ENCODE data around the gene HIP1.
"Not testable (repeated sequence)": the region's sequence is repeated elsewhere in the genome, so short reads cannot be mapped to it uniquely, and the experiment has no call there.

The HIP1 gene

GRCh38 chr7:75567948-75568595, 170.7 kb downstream of the HIP1 start:
- no peak for DNase-seq

- DNase-seq: peak; percentile 3
These were observed 173.5 kb downstream of the HIP1 start for GRCh38 chr7:75565132-75565837.

GRCh38 chr7:75563171-75563570, 175.6 kb downstream of the HIP1 start:
- DNase-seq: no peak

- no peak for DNase-seq
These were observed 178.8 kb downstream of the HIP1 start for GRCh38 chr7:75559976-75560365.

- no peak for DNase-seq
These were observed 179.3 kb downstream of the HIP1 start for GRCh38 chr7:75559355-75559975.

- DNase-seq: not testable (repeated sequence)
These were observed 181.9 kb downstream of the HIP1 start for GRCh38 chr7:75556835-75557234.

GRCh38 chr7:75555736-75556135, 183.0 kb downstream of the HIP1 start:
- no peak for DNase-seq

GRCh38 chr7:75546237-75547015, 192.3 kb downstream of the HIP1 start:
- DNase-seq: no peak

GRCh38 chr7:75537731-75538130, 201.0 kb downstream of the HIP1 start:
- DNase-seq: no peak

- DNase-seq: no peak
These were observed 201.7 kb downstream of the HIP1 start for GRCh38 chr7:75536940-75537538.

GRCh38 chr7:75536491-75536890, 202.2 kb downstream of the HIP1 start:
- no peak for DNase-seq

- peak; percentile 62 for DNase-seq
These were observed 203.9 kb downstream of the HIP1 start for GRCh38 chr7:75534727-75535307.

GRCh38 chr7:75533926-75534325, 204.8 kb downstream of the HIP1 start:
- DNase-seq: no peak

GRCh38 chr7:75532639-75533038, 206.1 kb downstream of the HIP1 start:
- DNase-seq: no peak

GRCh38 chr7:75531359-75531821, 207.4 kb downstream of the HIP1 start:
- no peak for DNase-seq

- peak; percentile 24 for DNase-seq
These were observed 211.5 kb downstream of the HIP1 start for GRCh38 chr7:75527224-75527722.

GRCh38 chr7:75521727-75522126, 217.0 kb downstream of the HIP1 start:
- DNase-seq: not testable (repeated sequence)

- not testable (repeated sequence) for DNase-seq
These were observed 219.9 kb downstream of the HIP1 start for GRCh38 chr7:75518842-75519241.

- DNase-seq: not testable (repeated sequence)
These were observed 229.7 kb downstream of the HIP1 start for GRCh38 chr7:75509033-75509432.

- DNase-seq: not testable (repeated sequence)
These were observed 246.7 kb downstream of the HIP1 start, which contains the start of gene SPDYE5 for GRCh38 chr7:75492020-75492419. Gene SPDYE5 (plus strand): TSS chr7:75492320. CDS start chr7:75494048, 1,728 bp downstream.

- DNase-seq: peak; percentile 94
These were observed 252.6 kb downstream of the HIP1 start, which contains the start of gene POM121C for GRCh38 chr7:75485979-75486643. Gene POM121C (minus strand): TSS chr7:75486299. CDS start chr7:75441496, 44,803 bp downstream.

Measured in activated CD4-positive, alpha-beta T cell treated with anti-CD3 and anti-CD28 coated beads, Interleukin-10, Interleukin-2, amounts not matched to agents 100 ng/mL and 50 ng/mL, durations not matched to agents 16 hours and 8 hours (primary cell).